Stimulated activated naive CD8-positive, alpha-beta T cell treated with anti-CD3 and anti-CD28 coated beads, Interleukin-15, Interleukin-2, amounts not matched to agents 100 U/mL and 50 U/mL, for 24 hours (primary cell): ENCODE results near the gene PELI2.
A peak's percentile ranks its signal among the peaks of the same experiment; 100 is the strongest.
"Not testable (repeated sequence)": the region's sequence is repeated elsewhere in the genome, so short reads cannot be mapped to it uniquely, and the experiment has no call there.

Experiments used
- ATAC-seq: fragments of 150-1000 bp; cut with Tn5 transposase; one replicate; pipeline ENCODE4 v1.10.0; 2021
- DNase-seq: peaks from one replicate; pipeline ENCODE4 v3.0.0; 2021

Gene PELI2

GRCh38 chr14:56143025-56143424 is 24.8 kb downstream of the PELI2 start:
- ATAC-seq, result peak; percentile 36
- DNase-seq, result no peak

GRCh38 chr14:56144176-56144575 is 26.0 kb downstream of the PELI2 start:
- DNase-seq, result no peak
- no peak for ATAC-seq

GRCh38 chr14:56145181-56145769 is 27.1 kb downstream of the PELI2 start:
- no peak for DNase-seq
- no peak for ATAC-seq

- DNase-seq (no peak), ATAC-seq (peak; percentile 63)
Measured at GRCh38 chr14:56145965-56146364, 27.8 kb downstream of the PELI2 start.

- no peak for DNase-seq
- ATAC-seq, result no peak
Measured at GRCh38 chr14:56147449-56147848, 29.2 kb downstream of the PELI2 start.

- no peak for ATAC-seq
- DNase-seq, result no peak
Measured at GRCh38 chr14:56147986-56148901, 30.0 kb downstream of the PELI2 start.

GRCh38 chr14:56149151-56149550 is 30.9 kb downstream of the PELI2 start:
- ATAC-seq (no peak), DNase-seq (no peak)

- ATAC-seq (no peak), DNase-seq (no peak)
Measured at GRCh38 chr14:56149995-56150394, 31.8 kb downstream of the PELI2 start.

- ATAC-seq (peak; percentile 43), DNase-seq (peak; percentile 17)
Measured at GRCh38 chr14:56150645-56151345, 32.6 kb downstream of the PELI2 start.

- ATAC-seq (no peak), DNase-seq (no peak)
Measured at GRCh38 chr14:56152221-56152620, 34.0 kb downstream of the PELI2 start.

GRCh38 chr14:56153267-56153666 is 35.1 kb downstream of the PELI2 start:
- ATAC-seq, result no peak
- DNase-seq, result no peak

GRCh38 chr14:56154321-56154720 is 36.1 kb downstream of the PELI2 start:
- ATAC-seq, result no peak
- no peak for DNase-seq

- ATAC-seq (no peak), DNase-seq (no peak)
Measured at GRCh38 chr14:56156096-56156495, 37.9 kb downstream of the PELI2 start.

GRCh38 chr14:56159066-56159465 is 40.9 kb downstream of the PELI2 start:
- DNase-seq, result no peak
- ATAC-seq, result no peak

GRCh38 chr14:56160088-56160487 is 41.9 kb downstream of the PELI2 start:
- DNase-seq (no peak), ATAC-seq (no peak)

- DNase-seq, result no peak
- no peak for ATAC-seq
Measured at GRCh38 chr14:56161658-56162057, 43.4 kb downstream of the PELI2 start.

GRCh38 chr14:56162476-56162875 is 44.3 kb downstream of the PELI2 start:
- ATAC-seq, result no peak
- DNase-seq, result no peak

- ATAC-seq, result not testable (repeated sequence)
Measured at GRCh38 chr14:56166579-56166978, 48.4 kb downstream of the PELI2 start.

GRCh38 chr14:56168007-56168616 is 49.9 kb downstream of the PELI2 start:
- no peak for DNase-seq
- ATAC-seq, result no peak

More at GRCh38 chr14:56166579-56166978, 48.4 kb downstream of the PELI2 start:
- DNase-seq, result not testable (repeated sequence)

- DNase-seq, result no peak
Measured at GRCh38 chr14:56170028-56170427, 51.8 kb downstream of the PELI2 start.

GRCh38 chr14:56170877-56171422 is 52.7 kb downstream of the PELI2 start:
- ATAC-seq (no peak), DNase-seq (no peak)

More at GRCh38 chr14:56170028-56170427, 51.8 kb downstream of the PELI2 start:
- no peak for ATAC-seq

GRCh38 chr14:56172074-56172473 is 53.9 kb downstream of the PELI2 start:
- no peak for DNase-seq
- no peak for ATAC-seq
